ENCODE measurements around the gene EXD1.

EXD1 gene

DNA sequence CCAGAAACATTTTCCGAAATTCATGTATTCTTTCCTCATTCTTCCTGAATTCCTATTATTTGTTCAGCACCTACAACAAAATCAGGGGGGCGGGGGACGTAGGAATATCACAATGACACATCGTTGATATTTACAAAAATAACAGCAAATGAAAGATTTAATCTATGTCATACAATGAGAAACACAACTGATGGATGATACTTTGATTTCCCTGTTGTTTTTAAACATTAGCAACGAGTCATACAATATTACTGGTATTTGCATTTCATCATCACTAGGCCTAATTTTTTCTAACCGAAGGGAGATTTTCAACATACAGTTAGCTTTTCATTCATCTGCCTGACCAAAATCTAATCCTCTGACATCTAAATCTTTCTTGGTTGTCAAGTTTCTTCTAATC, 69.2 kb downstream of the EXD1 start:
- H2AFZ ChIP-seq (ENCODE audit: low read length), result no peak overlapping the region
- TF ChIP-seq EZH2 (optimal IDR thresholded peaks at IDR 0.05; ENCODE audit: low read depth, low read length) (no peak), EZH2phosphoT487 (IDR thresholded peaks at IDR 0.05; ENCODE audit: low read length) (no peak)
- TF ChIP-seq, protein P1, sequence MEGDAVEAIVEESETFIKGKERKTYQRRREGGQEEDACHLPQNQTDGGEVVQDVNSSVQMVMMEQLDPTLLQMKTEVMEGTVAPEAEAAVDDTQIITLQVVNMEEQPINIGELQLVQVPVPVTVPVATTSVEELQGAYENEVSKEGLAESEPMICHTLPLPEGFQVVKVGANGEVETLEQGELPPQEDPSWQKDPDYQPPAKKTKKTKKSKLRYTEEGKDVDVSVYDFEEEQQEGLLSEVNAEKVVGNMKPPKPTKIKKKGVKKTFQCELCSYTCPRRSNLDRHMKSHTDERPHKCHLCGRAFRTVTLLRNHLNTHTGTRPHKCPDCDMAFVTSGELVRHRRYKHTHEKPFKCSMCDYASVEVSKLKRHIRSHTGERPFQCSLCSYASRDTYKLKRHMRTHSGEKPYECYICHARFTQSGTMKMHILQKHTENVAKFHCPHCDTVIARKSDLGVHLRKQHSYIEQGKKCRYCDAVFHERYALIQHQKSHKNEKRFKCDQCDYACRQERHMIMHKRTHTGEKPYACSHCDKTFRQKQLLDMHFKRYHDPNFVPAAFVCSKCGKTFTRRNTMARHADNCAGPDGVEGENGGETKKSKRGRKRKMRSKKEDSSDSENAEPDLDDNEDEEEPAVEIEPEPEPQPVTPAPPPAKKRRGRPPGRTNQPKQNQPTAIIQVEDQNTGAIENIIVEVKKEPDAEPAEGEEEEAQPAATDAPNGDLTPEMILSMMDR (IDR thresholded peaks at IDR 0.05; ENCODE audit: low read length), result no peak
- no peaks in the 10 kb centered on the region for H3K4me1 ChIP-seq (ENCODE audit: low read length)
- H3K27me3 ChIP-seq (replicated peaks; ENCODE audit: insufficient read depth, low read length), result no peaks in the 10 kb centered on the region
- no peak overlapping the region for H3K4me2 ChIP-seq (ENCODE audit: low read depth, low read length)
- no peak overlapping the region for H3K27ac ChIP-seq (ENCODE audit: low read length)
- H3K9ac ChIP-seq (ENCODE audit: low read length), result no peak overlapping the region
- H4K20me1 ChIP-seq (ENCODE audit: insufficient read depth, low read length), result no peaks in the 10 kb centered on the region
- no peak for DNase-seq
- no peaks in the 10 kb centered on the region for H3F3A ChIP-seq (ENCODE audit: insufficient read depth, low read length)
- no peaks in the 10 kb centered on the region for H3K9me3 ChIP-seq (replicated peaks; ENCODE audit: insufficient read depth, low read length)
- H3K79me2 ChIP-seq (ENCODE audit: low read length), result no peaks in the 10 kb centered on the region
- H3K4me3 ChIP-seq (ENCODE audit: low read length), result no peak overlapping the region
- H3K9me2 ChIP-seq (replicated peaks; ENCODE audit: insufficient read depth, low read length), result no peaks in the 10 kb centered on the region
- no peaks in the 10 kb centered on the region for H3K36me3 ChIP-seq (replicated peaks; ENCODE audit: insufficient read depth, low read length)

DNA sequence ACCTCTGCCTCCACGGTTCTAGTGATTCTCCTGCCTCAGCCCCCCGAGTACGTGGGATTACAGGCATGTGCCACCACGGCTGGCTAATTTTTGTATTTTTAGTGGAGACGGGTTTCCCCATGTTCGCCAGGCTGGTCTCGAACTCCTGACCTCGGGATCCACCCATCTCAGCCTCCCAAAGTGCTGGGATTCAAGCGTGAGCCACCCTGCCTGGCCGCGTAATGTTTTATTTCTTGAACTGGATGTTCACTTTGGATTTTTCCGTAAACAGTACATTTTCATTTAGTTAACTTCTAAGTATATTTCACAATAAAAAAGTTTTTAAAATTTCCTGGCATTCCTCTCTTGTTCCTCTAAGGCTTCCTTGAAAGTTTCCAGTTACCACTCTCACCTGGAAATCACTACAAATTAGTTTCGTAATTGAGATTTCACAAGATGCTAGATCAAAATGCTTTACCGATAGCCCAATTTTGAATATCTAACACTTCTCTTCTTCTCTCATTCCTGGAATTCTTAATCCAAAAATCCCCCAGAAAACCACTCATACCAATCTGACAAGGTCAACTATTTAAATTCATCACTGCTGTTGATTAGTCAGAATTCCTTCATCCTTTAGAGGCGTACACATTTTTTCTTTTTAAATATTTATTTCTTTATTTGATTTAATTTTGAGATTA, 69.8 kb downstream of the EXD1 start:
- Histone ChIP-seq H3K9me2 (replicated peaks; ENCODE audit: insufficient read depth, low read length) (no peaks in the 10 kb centered on the region), H3F3A (ENCODE audit: insufficient read depth, low read length) (no peaks in the 10 kb centered on the region), H3K4me3 (ENCODE audit: low read length) (no peak overlapping the region), H3K9me3 (replicated peaks; ENCODE audit: insufficient read depth, low read length) (no peaks in the 10 kb centered on the region), H3K36me3 (replicated peaks; ENCODE audit: insufficient read depth, low read length) (no peaks in the 10 kb centered on the region), H2AFZ (ENCODE audit: low read length) (no peak overlapping the region), H4K20me1 (ENCODE audit: insufficient read depth, low read length) (no peaks in the 10 kb centered on the region), H3K9ac (ENCODE audit: low read length) (no peak overlapping the region), H3K27me3 (replicated peaks; ENCODE audit: insufficient read depth, low read length) (no peaks in the 10 kb centered on the region), H3K79me2 (ENCODE audit: low read length) (no peaks in the 10 kb centered on the region), H3K4me2 (ENCODE audit: low read depth, low read length) (no peak overlapping the region), H3K4me1 (ENCODE audit: low read length) (no peaks in the 10 kb centered on the region), H3K27ac (ENCODE audit: low read length) (no peak overlapping the region)
- no peak for DNase-seq
- TF ChIP-seq, protein P1 (IDR thresholded peaks at IDR 0.05; ENCODE audit: low read length), result no peak
- TF ChIP-seq EZH2 (optimal IDR thresholded peaks at IDR 0.05; ENCODE audit: low read depth, low read length) (no peak), EZH2phosphoT487 (IDR thresholded peaks at IDR 0.05; ENCODE audit: low read length) (no peak)

DNA sequence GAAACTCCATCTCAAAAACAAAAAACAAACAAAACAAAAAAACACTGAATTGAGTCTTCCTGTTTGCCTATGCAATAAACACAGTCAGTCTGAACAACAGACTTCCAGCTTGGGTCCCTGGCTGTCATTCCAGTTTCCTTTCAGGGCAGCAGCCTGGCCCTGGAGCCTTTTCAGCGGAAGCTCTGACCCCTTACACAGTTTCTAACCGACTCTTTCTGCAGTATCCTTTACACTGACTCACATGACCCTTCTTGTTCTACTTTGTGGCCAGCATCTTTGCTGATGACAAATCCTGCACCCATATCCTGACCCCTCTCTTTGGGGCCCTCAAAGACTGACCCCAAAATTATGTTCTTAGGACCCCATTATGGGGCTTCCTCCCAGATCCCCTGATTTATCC, 76.1 kb downstream of the EXD1 start:
- no peak overlapping the region for H3K9ac ChIP-seq (ENCODE audit: low read length)
- no peak overlapping the region for H3K27ac ChIP-seq (ENCODE audit: low read length)
- no peaks in the 10 kb centered on the region for H3K79me2 ChIP-seq (ENCODE audit: low read length)
- no peaks in the 10 kb centered on the region for H3K27me3 ChIP-seq (replicated peaks; ENCODE audit: insufficient read depth, low read length)
- no peak overlapping the region for H3K4me3 ChIP-seq (ENCODE audit: low read length)
- H3K9me2 ChIP-seq (replicated peaks; ENCODE audit: insufficient read depth, low read length), result no peaks in the 10 kb centered on the region
- no peak for DNase-seq
- H3K9me3 ChIP-seq (replicated peaks; ENCODE audit: insufficient read depth, low read length), result no peaks in the 10 kb centered on the region
- no peaks in the 10 kb centered on the region for H3F3A ChIP-seq (ENCODE audit: insufficient read depth, low read length)
- TF ChIP-seq, protein P1 (IDR thresholded peaks at IDR 0.05; ENCODE audit: low read length), result no peak
- no peak for TF ChIP-seq EZH2phosphoT487 (IDR thresholded peaks at IDR 0.05; ENCODE audit: low read length)
- no peak for TF ChIP-seq EZH2 (optimal IDR thresholded peaks at IDR 0.05; ENCODE audit: low read depth, low read length)
- no peaks in the 10 kb centered on the region for H4K20me1 ChIP-seq (ENCODE audit: insufficient read depth, low read length)
- no peaks in the 10 kb centered on the region for H3K36me3 ChIP-seq (replicated peaks; ENCODE audit: insufficient read depth, low read length)
- H2AFZ ChIP-seq (ENCODE audit: low read length), result no peak overlapping the region
- H3K4me1 ChIP-seq (ENCODE audit: low read length), result no peaks in the 10 kb centered on the region
- no peak overlapping the region for H3K4me2 ChIP-seq (ENCODE audit: low read depth, low read length)
